ENCODE results near the gene TNRC6C.
A peak's percentile ranks its signal among the peaks of the same experiment; 100 is the strongest.

Gene TNRC6C

GRCh38 chr17:78092794-78093324 lies 134.4 kb downstream of the TNRC6C start:
- DNase-seq: no peak

DNA sequence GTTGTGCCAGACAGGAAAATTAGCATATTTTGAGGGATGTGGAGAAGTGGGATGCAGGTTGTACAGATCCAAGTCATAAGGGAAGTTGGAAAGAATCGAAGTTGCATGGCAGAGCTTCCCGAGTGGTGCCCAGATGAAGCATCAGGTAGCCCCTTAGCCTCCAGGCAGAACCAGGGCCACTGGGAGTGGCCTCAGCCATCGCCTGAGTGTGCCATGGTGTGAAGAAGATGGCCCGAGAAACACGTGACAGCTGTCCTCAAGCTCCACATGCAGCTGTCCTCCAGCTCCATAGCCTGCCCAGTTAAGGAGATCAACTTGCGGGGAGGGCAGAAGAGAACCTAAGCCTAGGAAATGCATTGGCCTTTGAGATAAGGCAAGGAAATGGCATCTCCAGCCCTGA lies 136.5 kb downstream of the TNRC6C start:
- no peak for DNase-seq

DNA sequence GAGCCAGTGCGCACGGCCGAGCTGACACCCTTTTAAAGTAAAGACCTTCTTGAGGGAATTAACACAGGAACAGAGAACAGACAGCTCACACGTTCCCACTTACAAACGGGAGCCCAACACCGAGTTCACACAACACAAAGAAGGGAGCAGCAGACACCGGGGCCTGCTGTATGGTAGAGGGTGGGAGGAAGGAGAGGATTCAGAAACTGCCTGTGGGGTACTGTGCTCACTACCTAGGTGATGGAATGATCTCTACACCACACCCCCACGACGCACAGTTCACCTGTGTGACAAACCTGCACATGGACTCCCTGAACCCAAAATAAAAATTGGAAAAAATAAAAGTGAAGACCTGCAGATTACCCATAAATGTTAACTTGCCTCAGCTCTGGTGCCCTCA lies 137.6 kb downstream of the TNRC6C start:
- DNase-seq: no peak

DNA sequence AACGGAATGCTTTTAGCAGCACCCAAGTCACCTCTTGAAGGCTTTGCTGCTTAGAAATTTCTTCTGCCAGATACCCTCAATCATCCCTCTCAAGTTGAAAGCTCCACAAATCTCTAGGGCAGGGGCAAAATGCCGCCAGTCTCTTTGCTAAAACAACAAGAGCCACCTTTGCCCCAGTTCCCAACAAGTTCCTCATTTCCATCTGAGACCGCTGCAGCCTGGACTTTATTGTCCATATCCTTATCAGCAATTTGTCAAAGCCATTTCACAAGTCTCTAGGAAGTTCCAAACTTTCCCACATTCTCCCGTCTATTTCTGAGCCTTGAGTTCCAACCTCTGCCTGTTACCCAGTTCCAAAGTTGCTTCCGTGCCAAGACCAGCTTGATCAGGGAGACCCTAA lies 142.6 kb downstream of the TNRC6C start:
- no peak for DNase-seq

DNA sequence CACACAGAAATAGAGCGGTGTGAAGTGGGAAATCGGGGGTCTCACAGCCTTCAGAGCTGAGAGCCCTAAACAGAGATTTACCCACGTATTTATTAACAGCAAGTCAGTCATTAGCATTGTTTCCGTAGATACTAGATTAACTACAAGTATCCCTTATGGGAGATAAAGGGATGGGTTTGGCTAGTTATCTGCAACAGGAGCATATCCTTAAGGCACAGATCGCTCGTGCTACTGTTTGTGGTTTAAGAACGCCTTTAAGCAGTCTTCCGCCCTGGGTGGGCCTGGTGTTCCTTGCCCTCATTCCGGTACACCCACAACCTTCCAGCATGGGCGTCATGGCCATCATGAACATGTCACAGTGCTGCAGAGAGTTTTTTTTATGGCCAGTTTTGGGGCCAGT lies 143.0 kb downstream of the TNRC6C start:
- no peak for DNase-seq

GRCh38 chr17:78103311-78103710 lies 144.8 kb downstream of the TNRC6C start:
- DNase-seq: no peak

DNA sequence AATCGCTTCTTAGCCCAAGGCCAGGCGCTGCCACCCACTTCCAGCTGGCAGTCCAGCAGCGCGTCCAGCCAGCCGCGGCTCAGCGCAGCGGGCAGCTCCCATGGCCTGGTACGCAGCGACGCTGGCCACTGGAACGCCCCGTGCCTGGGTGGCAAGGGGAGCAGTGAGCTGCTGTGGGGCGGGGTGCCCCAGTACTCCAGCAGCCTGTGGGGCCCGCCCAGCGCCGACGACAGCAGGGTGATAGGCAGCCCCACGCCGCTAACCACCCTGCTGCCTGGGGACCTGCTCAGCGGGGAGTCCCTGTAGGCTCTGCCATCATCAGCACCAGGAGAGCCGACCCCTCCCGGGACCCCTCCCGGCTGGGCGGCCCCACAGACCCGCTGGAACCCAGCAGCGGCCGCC lies 146.0 kb downstream of the TNRC6C start:
- DNase-seq: no peak

DNA sequence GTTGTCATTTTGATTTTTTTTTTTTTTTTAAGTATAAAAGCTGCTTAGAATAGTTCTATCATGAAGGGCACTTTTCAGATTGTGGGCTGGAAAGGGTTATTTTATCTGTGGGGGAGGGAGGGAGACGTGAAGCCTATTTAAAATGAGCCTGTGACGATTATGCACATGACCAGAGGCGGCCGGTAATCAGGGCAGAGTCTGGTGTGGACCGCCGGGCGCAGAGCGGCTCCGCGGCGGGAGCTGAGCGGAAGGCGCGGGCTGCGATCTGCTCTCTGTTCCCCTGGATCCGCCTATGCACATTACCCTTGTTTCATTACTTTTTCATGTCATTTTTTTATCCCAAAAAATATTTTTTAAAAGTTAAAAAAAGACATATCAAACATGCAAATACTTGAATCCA lies 146.6 kb downstream of the TNRC6C start:
- DNase-seq: no peak

DNA sequence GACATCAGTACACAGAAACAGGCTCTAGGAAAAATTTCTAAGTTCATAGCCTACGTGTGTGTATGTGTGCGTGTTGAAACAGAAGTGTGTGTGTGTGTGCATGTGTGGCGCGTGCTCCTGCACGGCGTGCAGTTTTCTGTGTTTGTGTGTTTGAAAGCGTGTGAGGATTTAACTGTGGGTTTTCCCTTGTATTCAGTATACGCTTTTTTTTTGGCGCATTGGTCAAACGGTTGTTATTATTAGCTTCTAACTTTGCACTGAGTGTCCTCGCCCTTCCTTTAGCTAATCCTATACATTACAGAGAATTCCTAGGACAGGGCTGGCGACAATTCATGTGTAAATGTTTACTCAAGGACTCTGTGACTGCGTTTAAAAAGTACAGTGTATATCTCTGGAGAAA lies 147.0 kb downstream of the TNRC6C start:
- DNase-seq: no peak

DNA sequence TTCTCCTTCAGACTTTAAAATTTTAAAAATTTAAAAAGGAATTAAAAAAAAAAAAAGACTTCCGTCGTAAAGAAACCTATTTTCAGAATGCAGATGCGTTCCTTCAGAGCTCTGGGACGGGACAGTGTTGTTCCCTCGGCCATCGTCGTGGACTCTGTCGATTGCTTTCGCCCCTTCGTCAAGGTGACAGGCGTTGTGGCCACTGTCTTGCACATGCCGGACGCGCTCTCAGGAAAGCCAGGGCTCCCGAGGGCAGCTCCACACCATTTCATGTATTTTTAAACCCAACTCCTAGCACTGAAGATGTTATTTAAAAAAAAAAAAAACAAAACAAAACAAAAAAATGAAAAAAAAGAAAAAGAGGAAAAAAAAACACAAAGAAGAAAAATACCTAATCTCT lies 147.7 kb downstream of the TNRC6C start:
- DNase-seq: no peak

DNA sequence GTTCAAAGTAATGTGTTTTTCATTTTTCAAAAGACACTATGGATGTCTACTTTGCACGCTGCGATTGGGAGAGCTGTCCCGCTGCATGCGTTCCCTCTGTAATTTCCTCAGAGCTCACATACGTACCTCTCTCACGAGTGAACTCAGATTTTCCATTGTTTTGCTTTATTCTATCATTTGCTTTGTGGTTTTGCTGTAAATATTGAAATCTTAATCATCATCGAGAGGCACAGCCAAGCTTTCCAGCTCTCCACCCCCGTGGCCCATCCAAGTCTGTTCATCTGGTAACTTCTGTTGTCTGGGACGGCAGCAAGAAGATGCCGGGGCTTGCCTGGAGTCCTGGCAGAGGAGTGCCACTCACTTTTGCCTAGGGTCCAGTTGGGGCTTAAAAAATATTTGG lies 149.0 kb downstream of the TNRC6C start:
- DNase-seq: no peak

- DNase-seq: no peak
Observed at GRCh38 chr17:78107976-78108725, 149.6 kb downstream of the TNRC6C start.

GRCh38 chr17:78108726-78109488 lies 150.4 kb downstream of the TNRC6C start:
- DNase-seq: no peak

GRCh38 chr17:78109489-78109761 lies 150.9 kb downstream of the TNRC6C start:
- no peak for DNase-seq

- DNase-seq: peak in 1 of 6 experiments; percentile 22
Observed at GRCh38 chr17:78110363-78111015, 152.0 kb downstream of the TNRC6C start.

DNA sequence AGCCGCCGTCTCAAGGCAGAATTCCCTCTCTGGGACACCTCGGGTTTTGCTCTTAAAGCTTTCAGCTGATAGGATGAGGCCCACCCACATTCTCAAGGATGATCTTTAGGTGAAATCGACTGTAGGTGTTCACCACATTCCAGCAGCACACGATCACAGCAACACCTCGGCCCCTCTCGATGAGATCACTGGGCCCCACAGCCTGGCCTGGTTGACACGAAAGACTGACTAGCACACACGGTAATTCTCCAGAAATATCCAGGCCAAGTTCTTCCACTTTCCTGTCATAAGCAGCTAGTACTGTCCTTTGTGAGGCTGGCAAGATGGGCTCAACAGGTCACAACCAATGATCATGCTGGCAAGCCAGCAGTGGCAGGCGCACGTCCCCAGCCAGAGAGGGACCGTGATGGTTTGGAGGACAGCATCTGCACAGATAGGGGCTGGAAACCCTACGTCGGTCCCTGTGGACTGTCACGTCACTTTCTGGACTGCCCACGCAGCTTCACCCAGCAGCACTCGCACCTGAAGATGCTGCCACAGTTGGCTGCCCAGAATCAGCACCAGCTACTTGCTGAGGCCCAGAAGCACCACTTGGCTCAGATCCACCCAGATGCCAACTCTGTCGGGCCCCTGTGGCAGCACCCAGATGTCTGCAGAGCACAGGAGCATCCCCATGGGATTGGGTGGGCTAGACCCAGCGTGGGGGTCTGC lies 152.7 kb downstream of the TNRC6C start:
- DNase-seq: no peak

DNA sequence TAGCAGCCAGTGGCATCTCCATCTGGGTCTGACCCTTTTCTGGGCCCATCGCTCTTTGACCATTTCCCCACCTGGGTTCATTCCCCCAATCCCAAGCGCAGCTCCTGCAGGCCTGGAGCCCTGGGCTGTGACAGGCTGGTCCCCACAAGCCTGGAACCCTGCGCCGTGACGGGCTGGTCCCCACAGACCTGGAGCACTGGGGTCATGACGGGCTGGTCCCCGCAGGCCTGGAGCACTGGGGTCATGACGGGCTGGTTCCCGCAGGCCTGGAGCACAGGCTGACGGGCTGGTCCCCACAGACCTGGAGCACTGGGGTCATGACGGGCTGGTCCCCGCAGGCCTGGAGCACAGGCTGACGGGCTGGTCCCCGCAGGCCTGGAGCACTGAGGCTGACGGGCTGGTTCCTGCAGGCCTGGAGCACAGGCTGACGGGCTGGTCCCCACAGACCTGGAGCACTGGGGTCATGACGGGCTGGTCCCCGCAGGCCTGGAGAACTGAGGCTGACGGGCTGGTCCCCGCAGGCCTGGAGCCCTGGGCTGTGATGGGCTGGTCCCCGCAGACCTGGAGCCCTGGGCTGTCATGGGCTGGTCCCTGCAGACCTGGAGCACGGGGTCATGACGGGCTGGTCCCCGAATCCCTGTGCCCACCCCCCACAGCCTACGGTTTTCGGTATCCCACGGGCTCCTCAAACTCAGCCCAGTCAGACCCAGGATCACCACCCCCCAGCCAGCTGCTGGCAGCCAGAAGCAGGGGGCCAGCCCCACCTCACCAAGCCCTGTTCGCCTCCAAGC lies 153.4 kb downstream of the TNRC6C start:
- DNase-seq: no peak

- DNase-seq: peak; percentile 47 to 79 (median 73)
Observed at GRCh38 chr17:78112518-78113471, 154.3 kb downstream of the TNRC6C start.

DNA sequence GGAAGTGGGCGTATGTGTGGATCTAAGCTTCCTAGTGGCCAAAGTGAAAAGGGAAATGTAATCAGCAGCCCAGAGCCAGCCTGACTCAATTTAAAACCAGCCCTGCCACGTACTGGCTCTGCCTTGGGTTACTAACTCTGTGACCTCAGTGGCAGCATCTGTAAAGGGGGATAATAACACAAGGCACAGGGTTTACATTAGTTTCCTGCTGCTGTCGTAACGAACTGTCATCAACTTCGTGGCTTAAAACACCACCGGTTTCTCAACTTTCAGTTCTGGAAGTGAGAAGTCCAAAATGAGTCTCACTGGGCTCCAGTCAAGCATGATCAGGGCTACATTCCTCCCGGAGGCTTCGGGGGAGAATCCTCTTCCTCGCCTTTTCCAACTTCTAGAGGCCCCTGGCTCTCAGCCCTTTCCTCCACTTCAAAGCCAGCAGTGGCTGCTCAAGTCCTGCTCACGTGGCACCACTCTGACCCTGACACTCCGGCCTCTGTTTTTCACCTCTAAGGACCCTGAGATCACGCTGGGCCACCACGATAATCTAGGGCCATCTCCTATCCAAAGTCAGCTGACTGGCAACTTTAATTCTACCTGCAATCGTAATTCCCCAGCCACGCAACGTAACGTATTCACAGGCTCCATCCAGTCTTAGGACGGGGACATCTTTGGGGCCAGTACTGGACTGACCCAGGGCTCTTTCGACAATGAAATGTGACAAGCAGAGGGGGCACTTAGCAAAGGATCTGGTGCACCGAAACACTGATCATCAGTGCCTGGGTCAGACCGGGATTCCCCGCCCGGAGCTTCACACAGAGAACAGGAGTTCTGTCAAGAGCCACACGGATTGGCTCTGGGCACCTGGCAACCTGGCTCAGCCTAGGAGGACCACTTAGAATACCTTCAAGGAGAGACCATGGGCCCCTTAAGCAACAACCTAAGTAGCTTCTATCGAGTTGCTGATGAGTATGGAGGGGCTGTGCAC lies 155.6 kb downstream of the TNRC6C start:
- peak in 2 of 6 experiments; percentile 16 to 44 for DNase-seq
